ENCODE results near the gene SELENOH.

SELENOH gene

DNA sequence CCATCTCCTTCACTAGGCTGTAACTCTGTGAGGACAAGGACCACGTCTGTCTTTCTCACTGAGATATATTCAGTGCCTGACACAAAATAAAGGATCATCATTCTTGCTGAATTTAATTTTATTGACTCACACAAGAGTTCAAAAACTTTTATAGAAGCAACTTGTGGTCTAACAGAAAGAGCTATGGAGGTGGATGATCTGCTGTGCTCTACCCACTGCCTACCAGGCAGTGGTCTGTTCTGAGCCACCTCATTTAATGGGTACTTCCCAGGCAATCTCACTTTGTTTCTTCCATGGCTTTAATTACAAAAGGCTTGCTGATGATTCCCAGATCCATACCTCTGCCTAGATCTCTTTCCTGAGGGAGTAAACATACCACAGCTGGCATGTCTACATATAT is 5.6 kb downstream of the SELENOH start:
- no peak for DNase-seq (ENCODE audit: low read depth)

DNA sequence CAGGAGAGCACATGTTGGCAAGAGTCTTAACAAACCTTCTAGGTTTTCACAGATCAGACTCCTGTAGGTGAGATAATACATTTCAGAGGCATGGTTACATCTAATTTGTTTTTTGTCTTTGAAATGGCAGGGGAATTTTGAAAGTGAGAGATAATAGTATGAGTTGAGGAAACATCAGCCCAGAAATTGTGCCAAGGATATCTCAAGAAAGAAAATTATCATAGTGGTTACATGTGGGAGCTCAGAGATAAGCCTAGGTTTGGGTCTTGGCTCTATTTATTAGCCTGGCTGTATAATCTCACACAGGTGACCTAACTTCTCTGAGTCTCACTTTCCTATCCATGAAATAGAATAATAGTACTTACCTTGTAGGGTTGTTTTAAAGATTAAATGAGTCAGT is 9.9 kb downstream of the SELENOH start:
- no peak for DNase-seq (ENCODE audit: low read depth)

- DNase-seq (ENCODE audit: low read depth): no peak
Measured at GRCh38 chr11:57751676-57752253, 10.5 kb downstream of the SELENOH start, which contains the start of gene BTBD18. Gene BTBD18 (minus strand): TSS chr11:57751819. CDS start chr11:57751188, 631 bp downstream.

- no peak for DNase-seq (ENCODE audit: low read depth)
Measured at GRCh38 chr11:57752954-57753353, 11.7 kb downstream of the SELENOH start.

GRCh38 chr11:57758174-57758573 is 16.9 kb downstream of the SELENOH start:
- DNase-seq (ENCODE audit: low read depth): no peak

GRCh38 chr11:57761301-57762234 is 20.3 kb downstream of the SELENOH start, which contains the start of gene CTNND1:
Gene CTNND1 (plus strand): TSS chr11:57761802. CDS start chr11:57791479, 29,677 bp downstream.
- peak; percentile 97 for DNase-seq (ENCODE audit: low read depth)

DNA sequence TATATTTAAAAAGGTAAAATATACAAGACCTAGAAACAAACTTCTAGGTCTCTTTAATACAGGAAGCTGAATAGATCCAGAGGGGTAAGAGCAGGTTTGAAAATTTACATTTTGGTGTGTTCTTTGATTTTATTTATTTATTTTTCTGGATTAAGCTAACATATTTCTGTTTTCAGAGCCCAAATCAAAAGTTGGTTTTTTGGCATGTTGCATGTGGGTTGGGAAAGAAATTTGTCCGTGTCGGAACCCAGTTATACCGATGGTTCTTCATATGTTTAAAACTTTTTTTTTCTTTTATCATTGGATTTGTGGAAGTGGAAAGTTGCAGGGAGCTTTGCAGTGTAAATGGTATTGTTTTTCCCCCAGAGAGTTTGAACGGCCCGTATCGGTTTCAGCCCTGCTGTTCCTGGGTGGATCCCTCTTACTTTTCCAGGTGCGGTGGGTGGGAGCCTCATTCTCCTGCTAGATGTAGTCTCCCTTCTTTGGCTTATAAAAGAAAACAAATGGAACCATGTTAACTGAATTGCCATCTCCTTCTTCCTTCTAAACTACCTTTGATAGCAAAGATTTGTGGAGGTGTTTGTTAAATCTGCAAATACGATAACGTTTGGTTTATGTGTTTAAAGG is 21.1 kb downstream of the SELENOH start:
- DNase-seq (ENCODE audit: low read depth): no peak

- DNase-seq (ENCODE audit: low read depth): no peak
Measured at GRCh38 chr11:57763568-57763967, 22.3 kb downstream of the SELENOH start.

DNA sequence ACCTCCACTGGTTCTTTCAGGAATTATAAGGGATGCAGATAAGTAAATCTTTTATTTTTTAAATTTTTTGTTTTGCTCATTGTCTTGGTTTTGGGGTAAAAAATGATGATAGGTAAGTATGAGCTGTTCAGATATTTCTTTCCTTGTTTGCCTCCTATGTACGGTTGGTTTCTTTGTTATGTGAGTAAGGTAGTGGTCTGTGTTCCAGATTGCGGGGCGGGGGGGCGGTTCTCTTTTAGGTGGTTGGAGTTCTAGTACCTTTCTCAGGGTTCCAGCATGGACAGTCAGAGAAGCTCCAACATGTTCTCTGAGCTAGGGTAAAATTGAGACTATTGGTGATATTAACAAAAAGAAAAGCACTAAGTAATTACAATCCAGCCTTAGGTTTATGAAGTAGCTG is 22.7 kb downstream of the SELENOH start:
- DNase-seq (ENCODE audit: low read depth): no peak

DNA sequence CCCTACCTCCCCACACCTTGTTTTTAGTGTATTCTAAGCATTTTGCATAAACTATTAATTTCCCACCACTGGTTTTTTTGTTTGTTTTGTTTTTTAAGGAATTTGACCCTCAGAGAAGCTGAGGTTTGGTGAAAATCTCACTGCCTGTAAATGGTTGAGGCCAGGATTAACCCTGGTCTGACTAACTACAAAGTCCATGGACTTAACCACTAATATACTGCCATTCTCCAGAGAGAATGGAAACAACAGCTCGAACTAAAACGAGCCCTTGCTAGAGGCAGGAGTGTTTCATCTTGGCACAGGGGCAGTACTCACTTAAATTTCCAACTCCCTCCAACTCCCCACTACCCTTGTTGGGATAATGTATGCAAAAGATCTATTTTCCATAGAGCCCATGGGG is 23.3 kb downstream of the SELENOH start:
- no peak for DNase-seq (ENCODE audit: low read depth)

DNA sequence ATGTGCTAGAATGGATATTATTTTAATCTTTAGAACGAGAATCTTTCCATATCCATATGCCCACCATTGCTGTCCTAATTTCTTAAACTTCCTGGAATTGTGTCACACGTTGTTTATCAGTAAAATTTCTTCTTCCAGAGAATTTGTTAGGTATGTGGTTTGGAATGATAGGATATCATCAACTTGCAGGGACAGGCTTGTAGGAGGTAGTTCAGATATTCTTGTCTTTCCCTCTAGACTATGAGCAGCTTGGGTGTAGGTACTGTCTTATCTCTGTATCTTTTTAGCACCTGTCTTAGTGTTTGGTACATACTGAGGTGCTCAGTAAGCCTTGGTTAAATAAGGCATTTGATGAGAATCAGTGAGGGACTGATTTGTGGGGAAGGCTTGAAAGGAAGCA is 23.7 kb downstream of the SELENOH start:
- DNase-seq (ENCODE audit: low read depth): no peak

GRCh38 chr11:57770793-57771192 is 29.5 kb downstream of the SELENOH start:
- DNase-seq (ENCODE audit: low read depth): no peak

GRCh38 chr11:57771365-57771764 is 30.1 kb downstream of the SELENOH start:
- DNase-seq (ENCODE audit: low read depth): no peak

GRCh38 chr11:57772562-57772961 is 31.3 kb downstream of the SELENOH start:
- no peak for DNase-seq (ENCODE audit: low read depth)

- no peak for DNase-seq (ENCODE audit: low read depth)
Measured at GRCh38 chr11:57773026-57773598, 31.8 kb downstream of the SELENOH start.

GRCh38 chr11:57775491-57775890 is 34.2 kb downstream of the SELENOH start:
- no peak for DNase-seq (ENCODE audit: low read depth)

DNA sequence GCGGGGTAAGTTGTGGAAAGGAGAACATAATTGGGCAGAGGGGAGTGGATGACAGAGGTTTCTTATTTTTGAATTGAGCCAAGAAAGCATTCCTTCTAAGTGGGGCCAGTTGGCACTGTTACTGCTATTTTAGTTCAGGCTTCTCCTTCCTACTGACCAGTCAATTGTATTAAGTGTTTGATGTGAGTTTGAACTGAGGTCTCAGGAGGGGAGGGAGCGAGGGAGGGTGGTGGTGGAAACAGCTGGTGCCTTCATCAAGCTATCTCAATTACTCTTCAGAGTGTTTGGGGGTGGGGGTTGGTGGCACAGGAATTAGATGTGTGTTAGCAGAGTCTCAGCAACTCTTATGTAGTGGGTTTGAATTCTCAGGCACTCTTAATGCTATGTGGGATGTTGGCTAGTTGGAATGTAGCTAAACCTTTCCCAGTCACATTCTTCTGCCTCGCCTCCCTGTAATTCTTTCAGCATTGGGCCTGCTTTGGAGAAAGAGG is 34.8 kb downstream of the SELENOH start:
- DNase-seq (ENCODE audit: low read depth): no peak

- no peak for DNase-seq (ENCODE audit: low read depth)
Measured at GRCh38 chr11:57776577-57777210, 35.4 kb downstream of the SELENOH start.

- DNase-seq (ENCODE audit: low read depth): no peak
Measured at GRCh38 chr11:57777969-57778317, 36.7 kb downstream of the SELENOH start.

- peak; percentile 94 for DNase-seq (ENCODE audit: low read depth)
Measured at GRCh38 chr11:57778318-57779037, 37.2 kb downstream of the SELENOH start.

DNA sequence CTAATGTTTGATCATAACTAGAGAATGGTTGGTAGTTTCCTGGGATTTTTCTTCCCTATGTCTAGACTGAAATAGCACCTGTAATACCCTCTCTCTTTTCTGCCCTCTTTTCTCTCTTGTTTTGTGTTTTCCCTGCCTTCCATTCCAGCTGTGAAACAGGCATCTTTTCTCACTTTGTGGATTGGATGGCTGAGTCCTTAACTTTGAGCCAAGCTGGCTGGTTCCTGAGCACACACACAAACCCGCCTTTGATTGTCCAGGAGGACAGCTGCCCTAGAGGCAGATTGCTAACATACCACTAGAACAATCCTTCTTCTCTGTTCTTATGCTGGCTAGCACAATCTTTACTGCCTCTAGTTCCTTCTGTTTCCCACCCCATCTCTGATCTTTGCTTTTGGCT is 38.0 kb downstream of the SELENOH start:
- no peak for DNase-seq (ENCODE audit: low read depth)

Data from stromal cell of bone marrow (primary cell).